ENCODE data around the gene MCRIP1.
A peak's percentile ranks its signal among the peaks of the same experiment; 100 is the strongest.

Gene MCRIP1

DNA sequence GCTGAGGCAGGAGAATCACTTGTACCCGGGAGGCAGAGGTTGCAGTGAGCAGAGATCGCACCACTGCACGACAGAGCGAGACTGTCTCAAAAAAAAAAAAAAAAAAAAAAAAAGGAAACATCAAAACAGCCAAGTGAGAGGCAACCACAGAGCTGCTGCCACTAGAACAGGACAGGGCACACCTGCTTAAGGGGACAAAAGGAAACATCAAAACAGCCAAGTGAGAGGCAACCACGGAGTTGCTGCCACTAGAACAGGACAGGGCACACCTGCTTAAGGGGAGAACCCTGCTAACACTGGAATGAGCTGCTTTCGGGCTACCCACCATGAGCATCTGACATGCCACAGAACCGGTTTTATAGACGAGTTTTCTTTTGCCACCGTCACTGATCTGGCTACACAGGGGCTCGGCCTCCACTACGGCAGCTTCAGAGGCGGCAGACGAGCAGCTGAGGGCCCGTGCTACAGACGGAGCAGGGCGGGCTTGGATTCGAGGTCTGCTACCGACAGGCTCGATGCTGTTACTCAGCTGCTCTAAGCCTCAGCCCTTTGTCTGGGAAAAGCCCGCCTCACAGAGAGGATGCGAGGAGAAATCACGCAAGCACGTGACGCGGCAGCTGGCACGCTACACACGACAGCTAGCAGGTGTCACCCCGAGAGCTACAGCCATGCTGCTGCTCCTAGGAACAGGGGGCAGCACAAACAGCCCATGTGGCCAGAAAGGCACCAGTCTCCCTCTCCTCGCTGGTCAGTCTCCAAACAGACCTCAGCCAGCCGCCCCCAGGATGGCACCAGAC is 25.3 kb upstream of the MCRIP1 start:
- Histone ChIP-seq H3K56ac (ENCODE audit: low read length) (peak overlapping the region; percentile 93), H4K8ac (ENCODE audit: low read depth, low read length) (no peak overlapping the region), H3K23ac (ENCODE audit: low read length) (no peak overlapping the region), H3K79me2 (ENCODE audit: control insufficient read depth, insufficient read depth, low read length) (peaks cover 33% of the 10 kb centered on the region), H3K18ac (ENCODE audit: low read length) (no peak overlapping the region), H3K4ac (ENCODE audit: low read depth, low read length) (no peak overlapping the region), H3K4me2 (ENCODE audit: low read length) (peak overlapping the region; percentile 49), H2BK15ac (replicated peaks; ENCODE audit: low read depth) (no peak overlapping the region), H2BK5ac (ENCODE audit: low read length) (no peak overlapping the region), H3K9ac (ENCODE audit: low read length) (peak overlapping the region; percentile 90), H3K36me3 (ENCODE audit: control insufficient read depth, insufficient read depth, low read length) (peaks cover 12% of the 10 kb centered on the region), H2AK5ac (ENCODE audit: low read length) (no peak overlapping the region), H3K27me3 (ENCODE audit: insufficient read depth, low read length, poor library complexity) (no peaks in the 10 kb centered on the region), H2BK120ac (ENCODE audit: low read depth, low read length) (no peak overlapping the region), H3K4me3 (ENCODE audit: low read length) (no peak overlapping the region), H3K27ac (ENCODE audit: low read depth, low read length) (no peak overlapping the region), H3K4me1 (ENCODE audit: control insufficient read depth, low read depth, low read length) (peaks cover 2% of the 10 kb centered on the region), H4K5ac (ENCODE audit: low read length) (no peak overlapping the region), H3K79me1 (ENCODE audit: low read length) (peaks cover 25% of the 10 kb centered on the region)
- WGBS (ENCODE audit: extremely low coverage, insufficient coverage, low lambda C conversion rate), result no CpG with 5 or more reads among the region's 30 CpGs
- no peak for DNase-seq

GRCh38 chr17:81854974-81855774 is 22.1 kb upstream of the MCRIP1 start:
- no peak overlapping the region for H3K56ac ChIP-seq (ENCODE audit: low read length)
- peaks cover 13% of the 10 kb centered on the region for H3K36me3 ChIP-seq (ENCODE audit: control insufficient read depth, insufficient read depth, low read length)
- no peak overlapping the region for H3K4ac ChIP-seq (ENCODE audit: low read depth, low read length)
- no peak overlapping the region for H2BK15ac ChIP-seq (replicated peaks; ENCODE audit: low read depth)
- WGBS (ENCODE audit: extremely low coverage, insufficient coverage, low lambda C conversion rate), result no CpG with 5 or more reads among the region's 29 CpGs
- no peak overlapping the region for H3K4me2 ChIP-seq (ENCODE audit: low read length)
- H3K23ac ChIP-seq (ENCODE audit: low read length), result no peak overlapping the region
- peaks cover 27% of the 10 kb centered on the region for H3K79me2 ChIP-seq (ENCODE audit: control insufficient read depth, insufficient read depth, low read length)
- no peak overlapping the region for H2AK5ac ChIP-seq (ENCODE audit: low read length)
- H3K27me3 ChIP-seq (ENCODE audit: insufficient read depth, low read length, poor library complexity), result no peaks in the 10 kb centered on the region
- DNase-seq, result no peak
- H3K18ac ChIP-seq (ENCODE audit: low read length), result no peak overlapping the region
- H3K9ac ChIP-seq (ENCODE audit: low read length), result no peak overlapping the region
- no peak overlapping the region for H3K4me3 ChIP-seq (ENCODE audit: low read length)
- H4K5ac ChIP-seq (ENCODE audit: low read length), result no peak overlapping the region
- no peak overlapping the region for H3K27ac ChIP-seq (ENCODE audit: low read depth, low read length)
- no peak overlapping the region for H4K8ac ChIP-seq (ENCODE audit: low read depth, low read length)
- no peak overlapping the region for H2BK5ac ChIP-seq (ENCODE audit: low read length)
- H3K79me1 ChIP-seq (ENCODE audit: low read length), result peaks cover 22% of the 10 kb centered on the region
- H3K4me1 ChIP-seq (ENCODE audit: control insufficient read depth, low read depth, low read length), result peaks cover 2% of the 10 kb centered on the region
- H2BK120ac ChIP-seq (ENCODE audit: low read depth, low read length), result no peak overlapping the region

DNA sequence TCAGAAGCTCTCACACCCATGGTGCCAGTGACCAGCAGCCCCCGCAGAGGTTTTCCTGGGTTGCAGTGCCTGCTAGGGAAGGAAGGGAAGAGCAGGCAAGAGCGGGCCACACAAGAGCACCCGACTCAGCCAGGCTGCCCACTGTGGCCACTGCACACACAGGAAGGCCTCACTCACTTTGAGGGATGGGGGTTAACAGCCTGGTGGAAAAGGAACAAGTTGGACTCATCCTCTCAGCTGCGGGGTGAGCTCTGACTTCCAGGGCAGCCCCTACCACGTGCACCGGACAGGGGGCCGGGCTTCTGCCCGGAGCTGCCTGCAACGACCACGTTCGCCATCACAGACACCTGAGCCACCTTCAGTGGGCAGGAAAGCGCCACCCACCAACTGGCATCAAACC is 19.1 kb upstream of the MCRIP1 start:
- H3K27me3 ChIP-seq (ENCODE audit: insufficient read depth, low read length, poor library complexity), result no peaks in the 10 kb centered on the region
- H3K23ac ChIP-seq (ENCODE audit: low read length), result no peak overlapping the region
- H3K79me2 ChIP-seq (ENCODE audit: control insufficient read depth, insufficient read depth, low read length), result peaks cover 1% of the 10 kb centered on the region
- no peaks in the 10 kb centered on the region for H3K4me1 ChIP-seq (ENCODE audit: control insufficient read depth, low read depth, low read length)
- no peak overlapping the region for H2BK120ac ChIP-seq (ENCODE audit: low read depth, low read length)
- WGBS (ENCODE audit: extremely low coverage, insufficient coverage, low lambda C conversion rate), result no CpG with 5 or more reads among the region's 12 CpGs
- H3K4me3 ChIP-seq (ENCODE audit: low read length), result no peak overlapping the region
- H3K9ac ChIP-seq (ENCODE audit: low read length), result no peak overlapping the region
- H3K4me2 ChIP-seq (ENCODE audit: low read length), result no peak overlapping the region
- no peak overlapping the region for H2BK15ac ChIP-seq (replicated peaks; ENCODE audit: low read depth)
- H2BK5ac ChIP-seq (ENCODE audit: low read length), result no peak overlapping the region
- no peak overlapping the region for H2AK5ac ChIP-seq (ENCODE audit: low read length)
- H3K36me3 ChIP-seq (ENCODE audit: control insufficient read depth, insufficient read depth, low read length), result peaks cover 10% of the 10 kb centered on the region
- peaks cover 10% of the 10 kb centered on the region for H3K79me1 ChIP-seq (ENCODE audit: low read length)
- H3K27ac ChIP-seq (ENCODE audit: low read depth, low read length), result no peak overlapping the region
- no peak overlapping the region for H3K18ac ChIP-seq (ENCODE audit: low read length)
- H4K5ac ChIP-seq (ENCODE audit: low read length), result no peak overlapping the region
- no peak overlapping the region for H3K4ac ChIP-seq (ENCODE audit: low read depth, low read length)
- DNase-seq, result no peak
- H3K56ac ChIP-seq (ENCODE audit: low read length), result no peak overlapping the region
- no peak overlapping the region for H4K8ac ChIP-seq (ENCODE audit: low read depth, low read length)

- no peak for DNase-seq
- no peaks in the 10 kb centered on the region for H3K4me1 ChIP-seq (ENCODE audit: control insufficient read depth, low read depth, low read length)
- H3K9ac ChIP-seq (ENCODE audit: low read length), result no peak overlapping the region
- no peak overlapping the region for H3K4ac ChIP-seq (ENCODE audit: low read depth, low read length)
- H2BK15ac ChIP-seq (replicated peaks; ENCODE audit: low read depth), result no peak overlapping the region
- no peak overlapping the region for H2BK5ac ChIP-seq (ENCODE audit: low read length)
- H2AK5ac ChIP-seq (ENCODE audit: low read length), result no peak overlapping the region
- H4K8ac ChIP-seq (ENCODE audit: low read depth, low read length), result no peak overlapping the region
- no peak overlapping the region for H3K27ac ChIP-seq (ENCODE audit: low read depth, low read length)
- H3K4me2 ChIP-seq (ENCODE audit: low read length), result no peak overlapping the region
- H3K23ac ChIP-seq (ENCODE audit: low read length), result no peak overlapping the region
- H3K56ac ChIP-seq (ENCODE audit: low read length), result no peak overlapping the region
- H2BK120ac ChIP-seq (ENCODE audit: low read depth, low read length), result no peak overlapping the region
- H3K18ac ChIP-seq (ENCODE audit: low read length), result no peak overlapping the region
- peaks cover 10% of the 10 kb centered on the region for H3K79me1 ChIP-seq (ENCODE audit: low read length)
- peaks cover 1% of the 10 kb centered on the region for H3K79me2 ChIP-seq (ENCODE audit: control insufficient read depth, insufficient read depth, low read length)
- no peak overlapping the region for H3K4me3 ChIP-seq (ENCODE audit: low read length)
- no peak overlapping the region for H4K5ac ChIP-seq (ENCODE audit: low read length)
- no CpG with 5 or more reads among the region's 16 CpGs for WGBS (ENCODE audit: extremely low coverage, insufficient coverage, low lambda C conversion rate)
- peaks cover 16% of the 10 kb centered on the region for H3K36me3 ChIP-seq (ENCODE audit: control insufficient read depth, insufficient read depth, low read length)
- no peaks in the 10 kb centered on the region for H3K27me3 ChIP-seq (ENCODE audit: insufficient read depth, low read length, poor library complexity)
These were observed 18.3 kb upstream of the MCRIP1 start for GRCh38 chr17:81851423-81851822.

GRCh38 chr17:81849457-81849856 is 16.4 kb upstream of the MCRIP1 start:
- H3K4me2 ChIP-seq (ENCODE audit: low read length), result no peak overlapping the region
- no peak for DNase-seq
- H2AK5ac ChIP-seq (ENCODE audit: low read length), result no peak overlapping the region
- peaks cover 6% of the 10 kb centered on the region for H3K79me1 ChIP-seq (ENCODE audit: low read length)
- no peak overlapping the region for H3K4me3 ChIP-seq (ENCODE audit: low read length)
- H2BK15ac ChIP-seq (replicated peaks; ENCODE audit: low read depth), result no peak overlapping the region
- H3K4me1 ChIP-seq (ENCODE audit: control insufficient read depth, low read depth, low read length), result no peaks in the 10 kb centered on the region
- no peak overlapping the region for H4K5ac ChIP-seq (ENCODE audit: low read length)
- H3K18ac ChIP-seq (ENCODE audit: low read length), result no peak overlapping the region
- H3K36me3 ChIP-seq (ENCODE audit: control insufficient read depth, insufficient read depth, low read length), result peaks cover 24% of the 10 kb centered on the region
- H4K8ac ChIP-seq (ENCODE audit: low read depth, low read length), result no peak overlapping the region
- no peak overlapping the region for H2BK5ac ChIP-seq (ENCODE audit: low read length)
- no peak overlapping the region for H3K4ac ChIP-seq (ENCODE audit: low read depth, low read length)
- H3K27me3 ChIP-seq (ENCODE audit: insufficient read depth, low read length, poor library complexity), result no peaks in the 10 kb centered on the region
- H3K79me2 ChIP-seq (ENCODE audit: control insufficient read depth, insufficient read depth, low read length), result no peaks in the 10 kb centered on the region
- H3K27ac ChIP-seq (ENCODE audit: low read depth, low read length), result no peak overlapping the region
- WGBS (ENCODE audit: extremely low coverage, insufficient coverage, low lambda C conversion rate), result no CpG with 5 or more reads among the region's 12 CpGs
- H3K56ac ChIP-seq (ENCODE audit: low read length), result no peak overlapping the region
- H3K9ac ChIP-seq (ENCODE audit: low read length), result no peak overlapping the region
- no peak overlapping the region for H2BK120ac ChIP-seq (ENCODE audit: low read depth, low read length)
- H3K23ac ChIP-seq (ENCODE audit: low read length), result no peak overlapping the region

All from mesendoderm (in vitro differentiated cells).